Gastroesophageal sphincter (tissue), 3 donors: ENCODE measurements around the gene APLNR.

Experiments
- POLR2A ChIP-seq, 2 donors: fragments of 450-650 bp; IDR thresholded peaks; one replicate each; pipeline ENCODE4 v1.6.1; 2017; ENCODE audit warnings: antibody characterized with exemption in 2 of 2, mild to moderate bottlenecking in 2 of 2, moderate library complexity in 1 of 2
- POLR2AphosphoS5 ChIP-seq: sonication (generic); formaldehyde crosslinking; IDR thresholded peaks from one replicate; pipeline ENCODE4 v1.6.1; 2017; ENCODE audit warnings: antibody characterized with exemption
- TF ChIP-seq, protein P1 (sequence below), 4 experiments: fragments of 200-600 bp in 2 of 4; fragments of 450-650 bp in 2 of 4; sonication (generic) in 1 of 4; IDR thresholded peaks; one replicate each; pipeline ENCODE4 v1.5.1; 2017 to 2019; ENCODE audit warnings: antibody characterized with exemption in 4 of 4, mild to moderate bottlenecking in 2 of 4, moderate library complexity in 2 of 4

DNA sequence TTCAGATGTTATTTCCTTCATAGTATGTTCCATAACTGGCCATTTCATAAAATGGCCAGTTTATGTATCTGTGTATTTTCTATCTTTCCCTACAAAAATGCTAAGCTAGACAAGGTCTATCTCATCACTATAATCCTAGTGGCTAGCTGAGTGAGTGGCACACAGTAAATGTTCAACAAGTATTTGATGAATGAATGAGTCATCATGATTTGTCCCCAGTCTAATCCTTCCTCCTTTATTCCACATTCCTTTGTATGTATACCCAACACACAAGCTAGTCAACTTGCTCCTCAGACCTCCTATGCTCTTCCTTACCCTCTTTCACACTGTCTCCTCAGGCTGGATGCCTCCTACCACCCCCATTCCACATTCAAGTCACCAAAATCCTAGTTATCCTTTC is 12.5 kb downstream of the APLNR start:
- TF ChIP-seq, protein P1, sequence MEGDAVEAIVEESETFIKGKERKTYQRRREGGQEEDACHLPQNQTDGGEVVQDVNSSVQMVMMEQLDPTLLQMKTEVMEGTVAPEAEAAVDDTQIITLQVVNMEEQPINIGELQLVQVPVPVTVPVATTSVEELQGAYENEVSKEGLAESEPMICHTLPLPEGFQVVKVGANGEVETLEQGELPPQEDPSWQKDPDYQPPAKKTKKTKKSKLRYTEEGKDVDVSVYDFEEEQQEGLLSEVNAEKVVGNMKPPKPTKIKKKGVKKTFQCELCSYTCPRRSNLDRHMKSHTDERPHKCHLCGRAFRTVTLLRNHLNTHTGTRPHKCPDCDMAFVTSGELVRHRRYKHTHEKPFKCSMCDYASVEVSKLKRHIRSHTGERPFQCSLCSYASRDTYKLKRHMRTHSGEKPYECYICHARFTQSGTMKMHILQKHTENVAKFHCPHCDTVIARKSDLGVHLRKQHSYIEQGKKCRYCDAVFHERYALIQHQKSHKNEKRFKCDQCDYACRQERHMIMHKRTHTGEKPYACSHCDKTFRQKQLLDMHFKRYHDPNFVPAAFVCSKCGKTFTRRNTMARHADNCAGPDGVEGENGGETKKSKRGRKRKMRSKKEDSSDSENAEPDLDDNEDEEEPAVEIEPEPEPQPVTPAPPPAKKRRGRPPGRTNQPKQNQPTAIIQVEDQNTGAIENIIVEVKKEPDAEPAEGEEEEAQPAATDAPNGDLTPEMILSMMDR (IDR thresholded peaks at IDR 0.05): no peak
- TF ChIP-seq POLR2AphosphoS5 (no peak), POLR2A (IDR thresholded peaks at IDR 0.05) (no peak)
